ENCODE results near the gene PERM1. TPM values are rescaled to one million over a fixed set of nuclear protein-coding genes. Genes with fewer than 3 reads are reported as not detected.

PERM1 gene
- total RNA-seq, 1 experiment from 2014 or later, result not detected

- H3K4me3 Mint-ChIP-seq, result peak overlapping the region; percentile 53
- DNase-seq (ENCODE audit: low spot score), result no peak
- TF ChIP-seq RORB (CRISPR knock-in tag; IDR thresholded peaks at IDR 0.05), result no peak
- no peak for TF ChIP-seq E2F5 (CRISPR knock-in tag; IDR thresholded peaks at IDR 0.05)
- TF ChIP-seq KAT7 (CRISPR knock-in tag; IDR thresholded peaks at IDR 0.05; ENCODE audit: borderline replicate concordance), result 0 out of 2 replicates have a peak, but pooled peaks have one; percentile 31
- TF ChIP-seq, protein P1, sequence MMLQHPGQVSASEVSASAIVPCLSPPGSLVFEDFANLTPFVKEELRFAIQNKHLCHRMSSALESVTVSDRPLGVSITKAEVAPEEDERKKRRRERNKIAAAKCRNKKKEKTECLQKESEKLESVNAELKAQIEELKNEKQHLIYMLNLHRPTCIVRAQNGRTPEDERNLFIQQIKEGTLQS (CRISPR knock-in tag; conservative IDR thresholded peaks at IDR 0.05), result no peak
- TF ChIP-seq SP1 (CRISPR knock-in tag; conservative IDR thresholded peaks at IDR 0.05), result no peak
- H3K27me3 Mint-ChIP-seq (ENCODE audit: low read depth), result peaks cover 75% of the 10 kb centered on the region
- peaks cover 5% of the 10 kb centered on the region for H3K4me1 Mint-ChIP-seq
- H3K27ac Mint-ChIP-seq, result no peak overlapping the region
- ATAC-seq, result no peak
- ChIA-PET POLR2A (interaction anchor here (1.6 kb wide), 1 partner anchor 42 kb away, joined by 3 read pairs; no protein-coding TSS in a partner anchor), CTCF (interaction anchor here (0.7 to 4.1 kb wide), 10 partner anchors 14 to 129 kb away, joined by 3 to 47 read pairs (median 4); partner anchors contain the start of genes C1orf159, ISG15 and PERM1)
- H3K9me3 Mint-ChIP-seq, result no peaks in the 10 kb centered on the region
- no peaks in the 10 kb centered on the region for H3K36me3 Mint-ChIP-seq
Observed at GRCh38 chr1:998995-999724, 17.3 kb upstream of the PERM1 start.

DNA sequence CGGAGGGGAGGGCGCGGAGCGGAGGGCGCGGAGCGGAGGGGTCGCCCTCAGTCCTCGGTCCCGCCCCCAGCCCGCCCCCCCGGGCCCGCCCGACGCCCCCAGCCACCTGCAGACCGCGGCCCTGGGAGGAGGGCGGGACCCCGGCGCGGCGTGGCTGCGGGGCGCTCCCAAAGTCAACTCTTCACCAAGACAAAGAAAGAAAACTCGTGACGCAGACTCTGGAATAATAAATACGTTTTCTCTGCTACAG is 16.8 kb upstream of the PERM1 start:
- no peaks in the 10 kb centered on the region for H3K9me3 Mint-ChIP-seq
- no peaks in the 10 kb centered on the region for H3K36me3 Mint-ChIP-seq
- H3K27ac Mint-ChIP-seq, result no peak overlapping the region
- peaks cover 5% of the 10 kb centered on the region for H3K4me1 Mint-ChIP-seq
- TF ChIP-seq ZBTB43 (CRISPR knock-in tag; IDR thresholded peaks at IDR 0.05) (no peak), MXD4 (CRISPR knock-in tag; IDR thresholded peaks at IDR 0.05; ENCODE audit: borderline replicate concordance) (no peak), JAZF1 (CRISPR knock-in tag; IDR thresholded peaks at IDR 0.05) (no peak), ZNF263 (CRISPR knock-in tag; IDR thresholded peaks at IDR 0.05; ENCODE audit: low read depth) (no peak), FOXK1 (CRISPR knock-in tag; IDR thresholded peaks at IDR 0.05) (no peak), TEAD1 (CRISPR knock-in tag; IDR thresholded peaks at IDR 0.05) (no peak), SP1 (CRISPR knock-in tag; conservative IDR thresholded peaks at IDR 0.05) (no peak), CREM (CRISPR knock-in tag; IDR thresholded peaks at IDR 0.05) (no peak), GTF2I (CRISPR knock-in tag; conservative IDR thresholded peaks at IDR 0.05) (no peak), ZNF121 (CRISPR knock-in tag; IDR thresholded peaks at IDR 0.05) (no peak), AR (CRISPR knock-in tag; IDR thresholded peaks at IDR 0.05) (no peak)
- TF ChIP-seq, protein P2, sequence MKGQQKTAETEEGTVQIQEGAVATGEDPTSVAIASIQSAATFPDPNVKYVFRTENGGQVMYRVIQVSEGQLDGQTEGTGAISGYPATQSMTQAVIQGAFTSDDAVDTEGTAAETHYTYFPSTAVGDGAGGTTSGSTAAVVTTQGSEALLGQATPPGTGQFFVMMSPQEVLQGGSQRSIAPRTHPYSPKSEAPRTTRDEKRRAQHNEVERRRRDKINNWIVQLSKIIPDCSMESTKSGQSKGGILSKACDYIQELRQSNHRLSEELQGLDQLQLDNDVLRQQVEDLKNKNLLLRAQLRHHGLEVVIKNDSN (CRISPR knock-in tag; IDR thresholded peaks at IDR 0.05), result no peak
- TF ChIP-seq, protein P3, sequence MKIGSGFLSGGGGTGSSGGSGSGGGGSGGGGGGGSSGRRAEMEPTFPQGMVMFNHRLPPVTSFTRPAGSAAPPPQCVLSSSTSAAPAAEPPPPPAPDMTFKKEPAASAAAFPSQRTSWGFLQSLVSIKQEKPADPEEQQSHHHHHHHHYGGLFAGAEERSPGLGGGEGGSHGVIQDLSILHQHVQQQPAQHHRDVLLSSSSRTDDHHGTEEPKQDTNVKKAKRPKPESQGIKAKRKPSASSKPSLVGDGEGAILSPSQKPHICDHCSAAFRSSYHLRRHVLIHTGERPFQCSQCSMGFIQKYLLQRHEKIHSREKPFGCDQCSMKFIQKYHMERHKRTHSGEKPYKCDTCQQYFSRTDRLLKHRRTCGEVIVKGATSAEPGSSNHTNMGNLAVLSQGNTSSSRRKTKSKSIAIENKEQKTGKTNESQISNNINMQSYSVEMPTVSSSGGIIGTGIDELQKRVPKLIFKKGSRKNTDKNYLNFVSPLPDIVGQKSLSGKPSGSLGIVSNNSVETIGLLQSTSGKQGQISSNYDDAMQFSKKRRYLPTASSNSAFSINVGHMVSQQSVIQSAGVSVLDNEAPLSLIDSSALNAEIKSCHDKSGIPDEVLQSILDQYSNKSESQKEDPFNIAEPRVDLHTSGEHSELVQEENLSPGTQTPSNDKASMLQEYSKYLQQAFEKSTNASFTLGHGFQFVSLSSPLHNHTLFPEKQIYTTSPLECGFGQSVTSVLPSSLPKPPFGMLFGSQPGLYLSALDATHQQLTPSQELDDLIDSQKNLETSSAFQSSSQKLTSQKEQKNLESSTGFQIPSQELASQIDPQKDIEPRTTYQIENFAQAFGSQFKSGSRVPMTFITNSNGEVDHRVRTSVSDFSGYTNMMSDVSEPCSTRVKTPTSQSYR (CRISPR knock-in tag; IDR thresholded peaks at IDR 0.05), result no peak
- ChIA-PET POLR2A (interaction anchor here (1.6 kb wide), 1 partner anchor 42 kb away, joined by 3 read pairs; no protein-coding TSS in a partner anchor), CTCF (interaction anchor here (0.6 to 3.7 kb wide), 7 partner anchors 15 to 117 kb away, joined by 3 to 23 read pairs (median 5); partner anchors contain the start of genes C1orf159, ISG15 and PERM1)
- no peak for ATAC-seq
- H3K27me3 Mint-ChIP-seq (ENCODE audit: low read depth), result peaks cover 77% of the 10 kb centered on the region
- peak overlapping the region; percentile 53 for H3K4me3 Mint-ChIP-seq
- no peak for DNase-seq (ENCODE audit: low spot score)

All from WTC11 (cell line).